ENCODE results near the gene KIF16B.

DNA sequence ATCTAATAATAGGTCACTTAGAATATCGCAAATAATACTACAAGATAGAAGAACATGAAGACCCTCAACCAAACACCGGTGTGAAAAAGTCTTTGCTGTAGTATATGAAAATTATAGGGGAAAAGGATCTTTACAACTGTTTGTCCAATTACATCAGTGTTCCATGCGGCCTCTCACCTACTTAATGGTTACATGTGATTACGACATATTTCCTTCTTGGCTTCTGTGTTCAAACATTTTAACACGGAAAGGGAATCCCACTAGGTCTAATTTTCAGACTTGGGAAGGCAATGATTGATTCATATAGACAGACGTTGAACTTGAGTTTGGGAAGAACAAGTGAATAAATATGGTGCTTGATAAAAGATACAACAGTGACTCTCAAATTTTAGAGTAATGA is 273.4 kb downstream of the KIF16B start:
- TF ChIP-seq, protein P1, sequence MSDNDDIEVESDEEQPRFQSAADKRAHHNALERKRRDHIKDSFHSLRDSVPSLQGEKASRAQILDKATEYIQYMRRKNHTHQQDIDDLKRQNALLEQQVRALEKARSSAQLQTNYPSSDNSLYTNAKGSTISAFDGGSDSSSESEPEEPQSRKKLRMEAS (IDR thresholded peaks at IDR 0.05; ENCODE audit: low read depth, low read length), result no peak
- no peak for TF ChIP-seq FOXM1 (IDR thresholded peaks at IDR 0.05; ENCODE audit: low read depth, low read length)
- TF ChIP-seq, protein P2, sequence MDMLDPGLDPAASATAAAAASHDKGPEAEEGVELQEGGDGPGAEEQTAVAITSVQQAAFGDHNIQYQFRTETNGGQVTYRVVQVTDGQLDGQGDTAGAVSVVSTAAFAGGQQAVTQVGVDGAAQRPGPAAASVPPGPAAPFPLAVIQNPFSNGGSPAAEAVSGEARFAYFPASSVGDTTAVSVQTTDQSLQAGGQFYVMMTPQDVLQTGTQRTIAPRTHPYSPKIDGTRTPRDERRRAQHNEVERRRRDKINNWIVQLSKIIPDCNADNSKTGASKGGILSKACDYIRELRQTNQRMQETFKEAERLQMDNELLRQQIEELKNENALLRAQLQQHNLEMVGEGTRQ (IDR thresholded peaks at IDR 0.05; ENCODE audit: borderline replicate concordance, low read depth, low read length), result no peak
- no peak for TF ChIP-seq ZNF24 (IDR thresholded peaks at IDR 0.05)
- TF ChIP-seq SMC3 (IDR thresholded peaks at IDR 0.05; ENCODE audit: borderline replicate concordance, low read length), result no peak
- TF ChIP-seq, protein P3, sequence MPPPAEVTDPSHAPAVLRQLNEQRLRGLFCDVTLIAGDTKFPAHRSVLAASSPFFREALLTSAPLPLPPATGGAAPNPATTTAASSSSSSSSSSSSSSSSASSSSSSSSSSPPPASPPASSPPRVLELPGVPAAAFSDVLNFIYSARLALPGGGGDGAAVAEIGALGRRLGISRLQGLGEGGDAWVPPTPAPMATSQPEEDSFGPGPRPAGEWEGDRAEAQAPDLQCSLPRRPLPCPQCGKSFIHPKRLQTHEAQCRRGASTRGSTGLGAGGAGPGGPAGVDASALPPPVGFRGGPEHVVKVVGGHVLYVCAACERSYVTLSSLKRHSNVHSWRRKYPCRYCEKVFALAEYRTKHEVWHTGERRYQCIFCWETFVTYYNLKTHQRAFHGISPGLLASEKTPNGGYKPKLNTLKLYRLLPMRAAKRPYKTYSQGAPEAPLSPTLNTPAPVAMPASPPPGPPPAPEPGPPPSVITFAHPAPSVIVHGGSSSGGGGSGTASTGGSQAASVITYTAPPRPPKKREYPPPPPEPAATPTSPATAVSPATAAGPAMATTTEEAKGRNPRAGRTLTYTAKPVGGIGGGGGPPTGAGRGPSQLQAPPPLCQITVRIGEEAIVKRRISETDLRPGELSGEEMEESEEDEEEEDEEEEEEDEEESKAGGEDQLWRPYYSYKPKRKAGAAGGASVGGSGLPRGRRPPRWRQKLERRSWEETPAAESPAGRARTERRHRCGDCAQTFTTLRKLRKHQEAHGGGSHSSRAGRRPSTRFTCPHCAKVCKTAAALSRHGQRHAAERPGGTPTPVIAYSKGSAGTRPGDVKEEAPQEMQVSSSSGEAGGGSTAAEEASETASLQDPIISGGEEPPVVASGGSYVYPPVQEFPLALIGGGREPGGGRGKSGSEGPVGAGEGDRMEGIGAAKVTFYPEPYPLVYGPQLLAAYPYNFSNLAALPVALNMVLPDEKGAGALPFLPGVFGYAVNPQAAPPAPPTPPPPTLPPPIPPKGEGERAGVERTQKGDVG (CRISPR knock-in tag; IDR thresholded peaks at IDR 0.05), result no peak
- no peak for TF ChIP-seq ZNF274 (IDR thresholded peaks at IDR 0.05; ENCODE audit: insufficient read depth, insufficient read length)
- TF ChIP-seq POLR2AphosphoS5 (IDR thresholded peaks at IDR 0.05; ENCODE audit: low read length), result no peak
- TF ChIP-seq, protein P4, sequence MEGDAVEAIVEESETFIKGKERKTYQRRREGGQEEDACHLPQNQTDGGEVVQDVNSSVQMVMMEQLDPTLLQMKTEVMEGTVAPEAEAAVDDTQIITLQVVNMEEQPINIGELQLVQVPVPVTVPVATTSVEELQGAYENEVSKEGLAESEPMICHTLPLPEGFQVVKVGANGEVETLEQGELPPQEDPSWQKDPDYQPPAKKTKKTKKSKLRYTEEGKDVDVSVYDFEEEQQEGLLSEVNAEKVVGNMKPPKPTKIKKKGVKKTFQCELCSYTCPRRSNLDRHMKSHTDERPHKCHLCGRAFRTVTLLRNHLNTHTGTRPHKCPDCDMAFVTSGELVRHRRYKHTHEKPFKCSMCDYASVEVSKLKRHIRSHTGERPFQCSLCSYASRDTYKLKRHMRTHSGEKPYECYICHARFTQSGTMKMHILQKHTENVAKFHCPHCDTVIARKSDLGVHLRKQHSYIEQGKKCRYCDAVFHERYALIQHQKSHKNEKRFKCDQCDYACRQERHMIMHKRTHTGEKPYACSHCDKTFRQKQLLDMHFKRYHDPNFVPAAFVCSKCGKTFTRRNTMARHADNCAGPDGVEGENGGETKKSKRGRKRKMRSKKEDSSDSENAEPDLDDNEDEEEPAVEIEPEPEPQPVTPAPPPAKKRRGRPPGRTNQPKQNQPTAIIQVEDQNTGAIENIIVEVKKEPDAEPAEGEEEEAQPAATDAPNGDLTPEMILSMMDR (IDR thresholded peaks at IDR 0.05 in 2 of 3, conservative IDR thresholded peaks at IDR 0.05 in 1 of 3; ENCODE audit: control insufficient read depth in 2 of 3, extremely low read depth in 1 of 3, insufficient read depth in 1 of 3, low read depth in 3 of 3, low read length in 3 of 3), result no peak
- TF ChIP-seq EZH2 (IDR thresholded peaks at IDR 0.05; ENCODE audit: borderline replicate concordance, control insufficient read depth, low read depth, low read length), result no peak

Data from GM12878 (cell line).